HUES48 (cell line): ENCODE measurements around the gene KRTAP4-3.
"Not testable (repeated sequence)": the region's sequence is repeated elsewhere in the genome, so short reads cannot be mapped to it uniquely, and the experiment has no call there.

Experiments used
- H3K27ac ChIP-seq: one replicate; pipeline ENCODE4 v1.7.0; 2013; ENCODE audit warnings: low read depth, low read length, inconsistent platforms
- H3K27me3 ChIP-seq: 2 replicates; pipeline ENCODE4 v1.6.1; 2013; ENCODE audit warnings: mild to moderate bottlenecking, low read length; ENCODE audit not compliant: control insufficient read depth, insufficient read depth
- H3K36me3 ChIP-seq: 2 replicates; pipeline ENCODE4 v1.6.1; 2013; ENCODE audit warnings: low read length; ENCODE audit not compliant: control insufficient read depth, insufficient read depth
- H3K4me1 ChIP-seq: 2 replicates; pipeline ENCODE4 v1.6.1; 2013; ENCODE audit warnings: mild to moderate bottlenecking, low read length; ENCODE audit not compliant: control insufficient read depth, insufficient read depth
- H3K4me3 ChIP-seq: 2 replicates; pipeline ENCODE4 v1.5.1; 2013; ENCODE audit warnings: mild to moderate bottlenecking, low read depth, low read length
- H3K9ac ChIP-seq: 2 replicates; pipeline ENCODE4 v1.6.1; 2013; ENCODE audit warnings: mild to moderate bottlenecking, low read depth, low read length, moderate library complexity
- H3K9me3 ChIP-seq: 2 replicates; pipeline ENCODE4 v1.6.1; 2013; ENCODE audit warnings: low read length; ENCODE audit not compliant: control insufficient read depth, insufficient read depth

The KRTAP4-3 gene

GRCh38 chr17:41178843-41179616 lies 11.0 kb upstream of the KRTAP4-3 start:
- no peak overlapping the region for H3K9ac ChIP-seq
- no peak overlapping the region for H3K27ac ChIP-seq

GRCh38 chr17:41178341-41178740 lies 10.3 kb upstream of the KRTAP4-3 start:
- no peak overlapping the region for H3K4me3 ChIP-seq
- no peaks in the 10 kb centered on the region for H3K9me3 ChIP-seq
- H3K27ac ChIP-seq: no peak overlapping the region
- no peaks in the 10 kb centered on the region for H3K27me3 ChIP-seq
- no peaks in the 10 kb centered on the region for H3K36me3 ChIP-seq
- no peak overlapping the region for H3K9ac ChIP-seq
- no peaks in the 10 kb centered on the region for H3K4me1 ChIP-seq

More at GRCh38 chr17:41178843-41179616, 11.0 kb upstream of the KRTAP4-3 start:
- no peak overlapping the region for H3K4me3 ChIP-seq
- no peaks in the 10 kb centered on the region for H3K36me3 ChIP-seq
- H3K4me1 ChIP-seq: no peaks in the 10 kb centered on the region
- no peaks in the 10 kb centered on the region for H3K27me3 ChIP-seq
- H3K9me3 ChIP-seq: no peaks in the 10 kb centered on the region

DNA sequence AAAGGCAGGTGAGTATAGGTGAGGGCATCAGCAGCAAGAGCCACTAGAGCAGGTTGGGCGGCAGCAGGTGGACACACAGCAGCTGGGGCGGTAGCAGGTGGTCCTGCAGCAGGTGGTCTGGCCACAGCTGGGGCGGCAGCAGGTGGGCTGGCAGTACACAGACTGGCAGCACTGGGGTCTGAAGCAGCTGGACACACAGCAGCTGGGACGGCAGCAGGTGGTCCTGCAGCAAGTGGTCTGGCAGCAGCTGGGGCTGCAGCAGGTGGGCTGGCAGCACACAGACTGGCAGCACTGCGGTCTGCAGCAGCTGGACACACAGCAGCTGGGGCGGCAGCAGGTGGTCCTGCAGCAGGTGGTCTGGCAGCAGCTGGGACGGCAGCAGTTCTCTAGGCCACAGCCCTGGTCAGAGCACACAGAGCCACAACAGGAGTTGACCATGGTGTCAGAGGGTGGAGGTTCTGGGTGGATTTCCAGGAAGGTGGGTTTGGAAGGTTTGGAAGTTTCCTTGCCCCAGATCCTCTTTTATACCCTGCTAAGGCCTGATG lies 9.8 kb upstream of the KRTAP4-3 start, which contains the start of gene KRTAP4-2:
TSS of gene KRTAP4-2 (minus strand) at position 495 of the 545 bp plus-strand sequence. CDS start at position 438, 57 bp downstream.
- H3K36me3 ChIP-seq: no peaks in the 10 kb centered on the region
- H3K27ac ChIP-seq: no peak within 1 kb of the TSS
- H3K9ac ChIP-seq: no peak within 1 kb of the TSS
- H3K4me1 ChIP-seq: no peaks in the 10 kb centered on the region
- no peaks in the 10 kb centered on the region for H3K9me3 ChIP-seq
- no peaks in the 10 kb centered on the region for H3K27me3 ChIP-seq
- no peak within 1 kb of the TSS for H3K4me3 ChIP-seq

DNA sequence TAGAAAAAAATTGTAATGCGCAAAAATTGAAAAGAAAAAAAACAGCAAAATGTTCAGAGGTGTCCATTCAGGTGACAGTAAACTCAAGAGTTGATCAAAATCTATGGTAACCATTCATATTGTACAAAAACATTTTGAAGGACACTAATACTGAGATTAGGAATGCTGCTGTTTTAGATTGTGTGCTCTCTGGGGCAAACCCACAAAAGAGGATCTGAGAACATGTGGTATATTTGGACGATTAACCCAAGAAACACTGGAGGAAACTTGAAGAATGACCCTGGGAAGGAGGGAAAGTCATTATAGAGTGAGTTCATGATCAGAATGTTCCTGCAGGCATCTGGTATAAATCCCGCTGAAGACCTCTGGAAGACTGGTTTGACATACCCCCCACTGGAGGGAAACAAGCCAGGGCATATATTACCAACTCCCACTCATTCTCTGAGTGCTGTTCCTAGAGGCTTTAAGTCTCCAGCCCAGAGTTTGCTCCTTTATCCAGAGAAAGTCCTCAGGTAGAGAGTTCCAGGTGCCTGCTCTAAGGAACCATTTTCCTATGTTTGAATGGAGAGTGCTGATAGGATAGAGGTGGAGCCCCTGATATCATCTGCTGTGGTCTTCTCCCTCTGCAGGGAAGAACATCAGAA lies 8.8 kb upstream of the KRTAP4-3 start:
- Histone ChIP-seq H3K4me1 (no peaks in the 10 kb centered on the region), H3K9me3 (no peaks in the 10 kb centered on the region), H3K27me3 (no peaks in the 10 kb centered on the region)

GRCh38 chr17:41171886-41172285 lies 3.9 kb upstream of the KRTAP4-3 start:
- no peak overlapping the region for H3K9ac ChIP-seq
- H3K9me3 ChIP-seq: no peaks in the 10 kb centered on the region
- H3K36me3 ChIP-seq: no peaks in the 10 kb centered on the region
- H3K4me3 ChIP-seq: no peak overlapping the region
- H3K4me1 ChIP-seq: no peaks in the 10 kb centered on the region
- H3K27ac ChIP-seq: no peak overlapping the region
- no peaks in the 10 kb centered on the region for H3K27me3 ChIP-seq

More for the DNA sequence above, 8.8 kb upstream of the KRTAP4-3 start:
- H3K36me3 ChIP-seq: no peaks in the 10 kb centered on the region
- H3K4me3 ChIP-seq: no peak overlapping the region
- H3K27ac ChIP-seq: no peak overlapping the region
- no peak overlapping the region for H3K9ac ChIP-seq

- Histone ChIP-seq H3K9me3 (no peaks in the 10 kb centered on the region), H3K4me3 (no peak overlapping the region), H3K27me3 (no peaks in the 10 kb centered on the region), H3K27ac (no peak overlapping the region), H3K9ac (no peak overlapping the region), H3K4me1 (no peaks in the 10 kb centered on the region), H3K36me3 (no peaks in the 10 kb centered on the region)
Measured at GRCh38 chr17:41167561-41167960, 460 bp downstream of the KRTAP4-3 start.

GRCh38 chr17:41163828-41164227 lies 4.2 kb downstream of the KRTAP4-3 start:
- Histone ChIP-seq H3K27ac (no peak overlapping the region), H3K27me3 (no peaks in the 10 kb centered on the region), H3K9ac (no peak overlapping the region), H3K36me3 (no peaks in the 10 kb centered on the region), H3K9me3 (no peaks in the 10 kb centered on the region), H3K4me3 (no peak overlapping the region), H3K4me1 (no peaks in the 10 kb centered on the region)

DNA sequence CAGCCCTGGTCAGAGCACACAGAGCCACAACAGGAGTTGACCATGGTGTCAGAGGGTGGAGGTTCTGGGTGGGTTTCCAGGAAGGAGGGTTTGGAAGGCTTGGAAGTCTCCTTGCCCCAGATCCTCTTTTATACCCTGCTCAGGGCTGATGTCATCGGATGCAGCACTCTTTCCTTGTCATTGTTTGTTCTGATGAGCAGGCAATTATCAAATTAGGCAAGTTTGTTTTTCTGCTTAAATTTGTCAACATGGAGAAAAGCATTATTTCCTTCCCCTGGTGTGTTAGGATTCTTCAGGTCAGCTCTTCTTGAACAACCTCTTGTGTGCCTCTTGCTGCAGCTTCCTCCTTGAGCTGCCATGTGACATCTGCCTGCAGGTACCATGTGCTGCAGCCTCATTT lies 7.4 kb downstream of the KRTAP4-3 start, which contains the start of gene KRTAP4-4:
TSS of gene KRTAP4-4 (minus strand) at position 101 of the 400 bp plus-strand sequence. CDS start at position 44, 57 bp downstream.
- Histone ChIP-seq H3K9ac (no peak within 1 kb of the TSS), H3K4me1 (no peaks in the 10 kb centered on the region), H3K4me3 (no peak within 1 kb of the TSS), H3K9me3 (no peaks in the 10 kb centered on the region), H3K36me3 (no peaks in the 10 kb centered on the region), H3K27ac (no peak within 1 kb of the TSS), H3K27me3 (no peaks in the 10 kb centered on the region)

- not testable (repeated sequence) for H3K4me3 ChIP-seq, H3K27me3 ChIP-seq, H3K9me3 ChIP-seq, H3K36me3 ChIP-seq, H3K27ac ChIP-seq, H3K4me1 ChIP-seq, H3K9ac ChIP-seq
Measured at GRCh38 chr17:41160190-41160589, 7.8 kb downstream of the KRTAP4-3 start.

- Histone ChIP-seq H3K27ac (no peak overlapping the region), H3K27me3 (no peaks in the 10 kb centered on the region), H3K9me3 (no peaks in the 10 kb centered on the region), H3K9ac (no peak overlapping the region), H3K36me3 (no peaks in the 10 kb centered on the region), H3K4me3 (no peak overlapping the region), H3K4me1 (no peaks in the 10 kb centered on the region)
Measured at GRCh38 chr17:41153856-41154255, 14.2 kb downstream of the KRTAP4-3 start.

- Histone ChIP-seq H3K4me3 (no peak overlapping the region), H3K9me3 (no peaks in the 10 kb centered on the region), H3K9ac (no peak overlapping the region), H3K27me3 (no peaks in the 10 kb centered on the region), H3K36me3 (no peaks in the 10 kb centered on the region), H3K4me1 (0 out of 2 replicates have a peak, but pooled peaks cover 1% of the 10 kb centered on the region), H3K27ac (no peak overlapping the region)
Measured at GRCh38 chr17:41151525-41151924, 16.5 kb downstream of the KRTAP4-3 start.
